HEK293 (cell line): ENCODE measurements around the gene SGIP1.

Experiments used
- CTCF ChIA-PET: fragments of 350-600 bp; formaldehyde crosslinking; extraction: SDS; loops from one replicate; lab custom pipeline; 2021; ENCODE audit warnings: antibody characterized with exemption; lab: Yijun Ruan, JAX
- POLR2A ChIA-PET: fragments of 300-600 bp; formaldehyde crosslinking; extraction: SDS; loops from one replicate; lab custom pipeline; 2020; ENCODE audit warnings: antibody characterized with exemption, inconsistent platforms; lab: Yijun Ruan, JAX
- H3K27ac ChIP-seq: fragments of 200-500 bp; sonication (Bioruptor generic); 2 replicates; pipeline ENCODE4 v1.5.1; 2014; ENCODE audit warnings: low read depth, low read length, control low read depth, inconsistent platforms; ENCODE audit errors: extremely low read depth
- H3K36me3 ChIP-seq, 2 experiments: fragments of 200-500 bp in 1 of 2; sonication (Bioruptor generic) in 1 of 2; 1 replicate in 1 of 2; 2 replicates in 1 of 2; pipeline ENCODE4 v1.5.1; 2014 to 2017; ENCODE audit warnings: inconsistent platforms in 2 of 2, low read length in 2 of 2; ENCODE audit not compliant: control insufficient read depth in 2 of 2, insufficient read depth in 1 of 2
- H3K4me1 ChIP-seq: fragments of 200-500 bp; sonication (Bioruptor generic); 2 replicates; pipeline ENCODE4 v1.5.1; 2014; ENCODE audit warnings: mild to moderate bottlenecking, low read length, inconsistent platforms; ENCODE audit not compliant: control insufficient read depth, insufficient read depth
- H3K4me3 ChIP-seq: 2 replicates; pipeline ENCODE4 v1.5.1; 2011; ENCODE audit warnings: low read depth, mild to moderate bottlenecking, control low read depth, low read length, moderate library complexity
- H3K9me3 ChIP-seq: fragments of 200-500 bp; sonication (Bioruptor generic); 2 replicates; pipeline ENCODE4 v1.5.1; 2014; ENCODE audit warnings: low read depth, low read length, inconsistent platforms; ENCODE audit not compliant: control insufficient read depth, insufficient read depth
- BCL11A ChIP-seq: fragments of 450-650 bp; formaldehyde crosslinking; IDR thresholded peaks from 2 replicates; pipeline ENCODE4 v1.5.1; 2016; ENCODE audit warnings: low read depth, missing biosample characterization, missing genetic modification characterization
- GLI2 ChIP-seq: fragments of 450-650 bp; formaldehyde crosslinking; IDR thresholded peaks from 2 replicates; pipeline ENCODE4; 2017; ENCODE audit warnings: missing biosample characterization, missing genetic modification characterization, low read depth, borderline replicate concordance
- YY2 ChIP-seq: fragments of 450-650 bp; formaldehyde crosslinking; IDR thresholded peaks from 2 replicates; pipeline ENCODE4 v1.5.1; 2016; ENCODE audit warnings: missing biosample characterization, missing genetic modification characterization
- ZBTB11 ChIP-seq: fragments of 450-650 bp; formaldehyde crosslinking; conservative IDR thresholded peaks from 2 replicates; pipeline ENCODE4 v1.5.1; 2016; ENCODE audit warnings: low read depth, missing biosample characterization, missing genetic modification characterization
- ZEB2 ChIP-seq: fragments of 450-650 bp; formaldehyde crosslinking; IDR thresholded peaks from 2 replicates; pipeline ENCODE4 v1.5.1; 2016; ENCODE audit warnings: missing biosample characterization, missing genetic modification characterization
- ZFP37 ChIP-seq: fragments of 450-650 bp; formaldehyde crosslinking; IDR thresholded peaks from 2 replicates; pipeline ENCODE4 v1.5.1; 2016; ENCODE audit warnings: missing biosample characterization, missing genetic modification characterization
- ZFP41 ChIP-seq: fragments of 450-650 bp; formaldehyde crosslinking; IDR thresholded peaks from 2 replicates; pipeline ENCODE4 v1.5.1; 2016; ENCODE audit warnings: missing biosample characterization, missing genetic modification characterization, borderline replicate concordance
- ZNF175 ChIP-seq: fragments of 450-650 bp; formaldehyde crosslinking; IDR thresholded peaks from 2 replicates; pipeline ENCODE4 v1.5.1; 2016; ENCODE audit warnings: missing biosample characterization, missing genetic modification characterization
- ZNF202 ChIP-seq: fragments of 450-650 bp; formaldehyde crosslinking; IDR thresholded peaks from 2 replicates; pipeline ENCODE4 v1.5.1; 2016; ENCODE audit warnings: missing biosample characterization, missing genetic modification characterization, borderline replicate concordance
- ZNF280D ChIP-seq: fragments of 450-650 bp; formaldehyde crosslinking; IDR thresholded peaks from 2 replicates; pipeline ENCODE4 v1.5.1; 2016; ENCODE audit warnings: missing biosample characterization, missing genetic modification characterization
- ZNF311 ChIP-seq: fragments of 450-650 bp; formaldehyde crosslinking; IDR thresholded peaks from 2 replicates; pipeline ENCODE4 v1.5.1; 2017; ENCODE audit warnings: missing biosample characterization, missing genetic modification characterization, borderline replicate concordance
- ZNF416 ChIP-seq: fragments of 450-650 bp; formaldehyde crosslinking; IDR thresholded peaks from 2 replicates; pipeline ENCODE4 v1.5.1; 2016; ENCODE audit warnings: missing biosample characterization, missing genetic modification characterization
- ZNF518A ChIP-seq: fragments of 450-650 bp; formaldehyde crosslinking; conservative IDR thresholded peaks from 2 replicates; pipeline ENCODE4 v1.5.1; 2016; ENCODE audit warnings: low read depth, missing biosample characterization, missing genetic modification characterization
- ZNF521 ChIP-seq: fragments of 450-650 bp; formaldehyde crosslinking; IDR thresholded peaks from 2 replicates; pipeline ENCODE4 v1.5.1; 2017; ENCODE audit warnings: missing biosample characterization, mild to moderate bottlenecking, missing genetic modification characterization
- ZNF624 ChIP-seq: fragments of 450-650 bp; formaldehyde crosslinking; IDR thresholded peaks from 2 replicates; pipeline ENCODE4 v1.5.1; 2017; ENCODE audit warnings: missing biosample characterization, missing genetic modification characterization
- ZNF629 ChIP-seq: fragments of 450-650 bp; formaldehyde crosslinking; IDR thresholded peaks from 2 replicates; pipeline ENCODE4 v1.5.1; 2017; ENCODE audit warnings: missing biosample characterization, missing genetic modification characterization
- ZNF785 ChIP-seq: fragments of 450-650 bp; formaldehyde crosslinking; IDR thresholded peaks from 2 replicates; pipeline ENCODE4 v1.5.1; 2016; ENCODE audit warnings: missing biosample characterization, missing genetic modification characterization

Gene SGIP1

GRCh38 chr1:66732407-66733166 is 198.6 kb downstream of the SGIP1 start (continued):
- TF ChIP-seq ZNF518A (tag by site-specific recombination) (no peak), ZNF629 (tag by site-specific recombination) (no peak), ZFP41 (tag by site-specific recombination) (no peak), ZNF521 (tag by site-specific recombination) (no peak), ZNF202 (no peak), ZNF175 (tag by site-specific recombination) (no peak)

- CTCF ChIA-PET: interaction anchor here (0.6 to 2.3 kb wide), 3 partner anchors 30 to 192 kb away, joined by 4 to 7 read pairs (median 4); no protein-coding TSS in a partner anchor
- no peaks in the 10 kb centered on the region for H3K36me3 ChIP-seq
- H3K27ac ChIP-seq: no peak overlapping the region
- POLR2A ChIA-PET: no interaction called here
- H3K9me3 ChIP-seq: no peaks in the 10 kb centered on the region
- H3K4me3 ChIP-seq: no peak overlapping the region
- H3K4me1 ChIP-seq: 0 out of 2 replicates have a peak, but pooled peaks cover 2% of the 10 kb centered on the region
- no peak for TF ChIP-seq ZNF624
- TF ChIP-seq ZNF311 (tag by site-specific recombination): no peak
- no peak for TF ChIP-seq ZEB2 (tag by site-specific recombination)
- no peak for TF ChIP-seq ZNF518A (tag by site-specific recombination)
- TF ChIP-seq ZNF280D (tag by site-specific recombination): no peak
- no peak for TF ChIP-seq BCL11A (tag by site-specific recombination)
- TF ChIP-seq ZNF785 (tag by site-specific recombination): no peak
- no peak for TF ChIP-seq ZBTB11 (tag by site-specific recombination)
- TF ChIP-seq ZFP37 (tag by site-specific recombination): no peak
- TF ChIP-seq ZNF416 (tag by site-specific recombination): no peak
- TF ChIP-seq YY2: no peak
- TF ChIP-seq GLI2 (tag by site-specific recombination): no peak
These were observed 199.5 kb downstream of the SGIP1 start for GRCh38 chr1:66733348-66734017.
